ENCODE data around the gene COL5A1.
"Not testable (repeated sequence)": the region's sequence is repeated elsewhere in the genome, so short reads cannot be mapped to it uniquely, and the experiment has no call there.

The COL5A1 gene

DNA sequence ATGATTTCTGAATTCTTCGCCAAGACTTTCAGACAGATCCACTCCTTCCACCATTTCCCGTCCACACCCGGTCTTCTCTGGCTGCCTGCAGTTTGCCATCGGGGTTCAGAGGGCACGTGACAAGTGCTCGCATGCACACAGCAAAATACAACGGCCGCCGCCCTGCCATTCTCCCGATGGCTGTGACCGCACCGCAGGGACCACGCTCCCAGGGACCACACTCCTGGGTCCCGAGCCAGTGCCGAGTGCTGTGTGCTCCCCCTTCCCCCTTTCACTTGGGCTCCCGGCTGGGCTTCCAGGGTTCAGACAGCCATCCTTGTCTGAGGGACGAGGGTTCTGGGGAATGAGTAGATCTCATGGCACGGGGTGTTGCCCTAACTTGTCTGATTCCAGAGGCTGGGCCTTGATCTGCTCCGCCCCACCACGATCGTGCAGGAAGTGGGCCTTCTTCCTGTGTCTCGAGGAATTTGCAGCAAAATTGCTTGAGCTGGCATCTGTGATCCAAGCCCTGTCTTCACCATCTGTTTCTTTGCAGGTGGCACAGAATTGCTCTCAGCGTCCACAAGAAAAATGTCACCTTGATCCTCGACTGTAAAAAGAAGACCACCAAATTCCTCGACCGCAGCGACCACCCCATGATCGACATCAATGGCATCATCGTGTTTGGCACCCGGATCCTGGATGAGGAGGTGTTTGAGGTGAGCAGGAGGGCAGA lies 59.2 kb downstream of the COL5A1 start:
- DNase-seq (ENCODE audit: low read depth, low spot score): no peak
- WGBS (ENCODE audit: insufficient coverage, insufficient read length): no CpG with 5 or more reads among the region's 30 CpGs
- Histone ChIP-seq H3K4me3 (ENCODE audit: low read length) (no peak overlapping the region), H3K27ac (ENCODE audit: low read length) (no peak overlapping the region), H3K4me1 (ENCODE audit: control insufficient read depth, insufficient read depth, low read length) (peaks cover 5% of the 10 kb centered on the region; the same call in 1 of the 2 replicates), H3K9me3 (ENCODE audit: control insufficient read depth, insufficient read depth, low read length) (no peaks in the 10 kb centered on the region), H3K36me3 (ENCODE audit: control insufficient read depth, insufficient read depth, low read length) (0 out of 2 replicates have a peak, but pooled peaks cover 3% of the 10 kb centered on the region), H3K27me3 (ENCODE audit: control insufficient read depth, insufficient read depth, low read length) (no peaks in the 10 kb centered on the region)

GRCh38 chr9:134701581-134702259 lies 60.1 kb downstream of the COL5A1 start:
- Histone ChIP-seq H3K4me3 (ENCODE audit: low read length) (no peak overlapping the region), H3K27ac (ENCODE audit: low read length) (no peak overlapping the region), H3K9me3 (ENCODE audit: control insufficient read depth, insufficient read depth, low read length) (no peaks in the 10 kb centered on the region), H3K4me1 (ENCODE audit: control insufficient read depth, insufficient read depth, low read length) (peaks cover 5% of the 10 kb centered on the region; the same call in 1 of the 2 replicates), H3K36me3 (ENCODE audit: control insufficient read depth, insufficient read depth, low read length) (0 out of 2 replicates have a peak, but pooled peaks cover 3% of the 10 kb centered on the region), H3K27me3 (ENCODE audit: control insufficient read depth, insufficient read depth, low read length) (no peaks in the 10 kb centered on the region)
- no peak for DNase-seq (ENCODE audit: low read depth, low spot score)
- WGBS (ENCODE audit: insufficient coverage, insufficient read length): no CpG with 5 or more reads among the region's 22 CpGs

- Histone ChIP-seq H3K27ac (ENCODE audit: low read length) (no peak overlapping the region), H3K4me3 (ENCODE audit: low read length) (no peak overlapping the region), H3K36me3 (ENCODE audit: control insufficient read depth, insufficient read depth, low read length) (0 out of 2 replicates have a peak, but pooled peaks cover 3% of the 10 kb centered on the region), H3K27me3 (ENCODE audit: control insufficient read depth, insufficient read depth, low read length) (no peaks in the 10 kb centered on the region), H3K9me3 (ENCODE audit: control insufficient read depth, insufficient read depth, low read length) (no peaks in the 10 kb centered on the region), H3K4me1 (ENCODE audit: control insufficient read depth, insufficient read depth, low read length) (peaks cover 5% of the 10 kb centered on the region; the same call in 1 of the 2 replicates)
- DNase-seq (ENCODE audit: low read depth, low spot score): no peak
- no CpG with 5 or more reads among the region's 18 CpGs for WGBS (ENCODE audit: insufficient coverage, insufficient read length)
These were observed 60.7 kb downstream of the COL5A1 start for GRCh38 chr9:134702291-134702690.

- not testable (repeated sequence) for H3K36me3 ChIP-seq (ENCODE audit: control insufficient read depth, insufficient read depth, low read length); H3K4me1 ChIP-seq (ENCODE audit: control insufficient read depth, insufficient read depth, low read length)
- WGBS (ENCODE audit: insufficient coverage, insufficient read length): no CpG with 5 or more reads among the region's 13 CpGs
These were observed 62.1 kb downstream of the COL5A1 start for GRCh38 chr9:134703730-134704114.

DNA sequence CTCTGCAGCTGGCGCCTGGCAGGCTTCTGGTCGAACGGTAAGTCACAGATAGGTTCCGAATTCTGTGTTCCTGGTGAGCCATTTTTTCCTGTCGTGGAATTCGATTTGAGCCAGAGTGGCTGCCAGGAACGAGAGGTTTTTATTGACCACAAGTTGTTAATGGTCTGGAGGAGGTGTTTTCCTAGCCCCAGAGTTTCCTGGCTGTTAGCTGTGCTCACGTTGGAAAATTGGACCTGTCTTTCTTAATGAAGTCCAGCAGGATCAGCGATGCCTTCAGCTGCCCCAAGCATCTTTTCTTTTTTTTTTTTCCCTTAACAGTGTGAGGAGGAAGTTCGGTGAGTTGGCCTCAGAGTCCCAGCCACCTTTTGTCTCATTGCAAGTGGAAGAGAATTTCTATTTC lies 62.9 kb downstream of the COL5A1 start:
- no peaks in the 10 kb centered on the region for H3K4me1 ChIP-seq (ENCODE audit: control insufficient read depth, insufficient read depth, low read length)
- H3K36me3 ChIP-seq (ENCODE audit: control insufficient read depth, insufficient read depth, low read length): no peaks in the 10 kb centered on the region
- no peak overlapping the region for H3K27ac ChIP-seq (ENCODE audit: low read length)
- H3K27me3 ChIP-seq (ENCODE audit: control insufficient read depth, insufficient read depth, low read length): no peaks in the 10 kb centered on the region
- no peak for DNase-seq (ENCODE audit: low read depth, low spot score)
- H3K9me3 ChIP-seq (ENCODE audit: control insufficient read depth, insufficient read depth, low read length): no peaks in the 10 kb centered on the region
- no peak overlapping the region for H3K4me3 ChIP-seq (ENCODE audit: low read length)
- WGBS (ENCODE audit: insufficient coverage, insufficient read length): no CpG with 5 or more reads among the region's 10 CpGs

More at GRCh38 chr9:134703730-134704114, 62.1 kb downstream of the COL5A1 start:
- H3K27ac ChIP-seq (ENCODE audit: low read length); H3K4me3 ChIP-seq (ENCODE audit: low read length); DNase-seq (ENCODE audit: low read depth, low spot score); H3K9me3 ChIP-seq (ENCODE audit: control insufficient read depth, insufficient read depth, low read length); H3K27me3 ChIP-seq (ENCODE audit: control insufficient read depth, insufficient read depth, low read length): not testable (repeated sequence)

- H3K4me3 ChIP-seq (ENCODE audit: low read length): no peak overlapping the region
- no peaks in the 10 kb centered on the region for H3K9me3 ChIP-seq (ENCODE audit: control insufficient read depth, insufficient read depth, low read length)
- no CpG with 5 or more reads among the region's 9 CpGs for WGBS (ENCODE audit: insufficient coverage, insufficient read length)
- no peak overlapping the region for H3K27ac ChIP-seq (ENCODE audit: low read length)
- no peaks in the 10 kb centered on the region for H3K4me1 ChIP-seq (ENCODE audit: control insufficient read depth, insufficient read depth, low read length)
- no peaks in the 10 kb centered on the region for H3K36me3 ChIP-seq (ENCODE audit: control insufficient read depth, insufficient read depth, low read length)
- H3K27me3 ChIP-seq (ENCODE audit: control insufficient read depth, insufficient read depth, low read length): no peaks in the 10 kb centered on the region
- DNase-seq (ENCODE audit: low read depth, low spot score): no peak
These were observed 64.2 kb downstream of the COL5A1 start for GRCh38 chr9:134705786-134706185.

DNA sequence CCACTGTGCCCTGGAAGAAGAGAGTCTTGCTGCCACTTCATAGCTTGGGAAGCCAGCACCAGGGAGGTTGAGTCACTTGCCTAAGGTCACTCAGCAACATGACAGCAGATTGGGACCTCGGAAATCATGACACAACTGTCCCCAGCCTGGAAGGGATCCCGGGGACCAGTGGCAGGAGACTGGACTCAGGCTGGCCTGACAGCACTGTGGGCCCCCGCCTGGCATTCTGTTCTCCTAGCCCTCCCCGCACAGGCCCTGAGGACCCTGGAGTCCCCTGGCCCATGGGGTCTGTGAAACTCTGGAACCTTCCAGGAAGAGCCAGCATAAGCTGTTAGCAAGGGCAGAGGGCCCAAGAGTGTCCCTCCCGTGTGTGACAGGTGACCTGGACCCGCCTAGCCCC lies 64.9 kb downstream of the COL5A1 start:
- no peak for DNase-seq (ENCODE audit: low read depth, low spot score)
- no peaks in the 10 kb centered on the region for H3K4me1 ChIP-seq (ENCODE audit: control insufficient read depth, insufficient read depth, low read length)
- no peaks in the 10 kb centered on the region for H3K27me3 ChIP-seq (ENCODE audit: control insufficient read depth, insufficient read depth, low read length)
- no peak overlapping the region for H3K4me3 ChIP-seq (ENCODE audit: low read length)
- no CpG with 5 or more reads among the region's 6 CpGs for WGBS (ENCODE audit: insufficient coverage, insufficient read length)
- no peaks in the 10 kb centered on the region for H3K36me3 ChIP-seq (ENCODE audit: control insufficient read depth, insufficient read depth, low read length)
- no peak overlapping the region for H3K27ac ChIP-seq (ENCODE audit: low read length)
- no peaks in the 10 kb centered on the region for H3K9me3 ChIP-seq (ENCODE audit: control insufficient read depth, insufficient read depth, low read length)

- Histone ChIP-seq H3K4me3 (ENCODE audit: low read length) (no peak overlapping the region), H3K27me3 (ENCODE audit: control insufficient read depth, insufficient read depth, low read length) (no peaks in the 10 kb centered on the region), H3K9me3 (ENCODE audit: control insufficient read depth, insufficient read depth, low read length) (no peaks in the 10 kb centered on the region), H3K27ac (ENCODE audit: low read length) (no peak overlapping the region), H3K36me3 (ENCODE audit: control insufficient read depth, insufficient read depth, low read length) (no peaks in the 10 kb centered on the region), H3K4me1 (ENCODE audit: control insufficient read depth, insufficient read depth, low read length) (no peaks in the 10 kb centered on the region)
- WGBS (ENCODE audit: insufficient coverage, insufficient read length): no CpG with 5 or more reads among the region's 19 CpGs
- no peak for DNase-seq (ENCODE audit: low read depth, low spot score)
These were observed 65.6 kb downstream of the COL5A1 start for GRCh38 chr9:134707031-134707680.

- Histone ChIP-seq H3K4me3 (ENCODE audit: low read length) (no peak overlapping the region), H3K36me3 (ENCODE audit: control insufficient read depth, insufficient read depth, low read length) (no peaks in the 10 kb centered on the region), H3K9me3 (ENCODE audit: control insufficient read depth, insufficient read depth, low read length) (no peaks in the 10 kb centered on the region), H3K27ac (ENCODE audit: low read length) (no peak overlapping the region), H3K27me3 (ENCODE audit: control insufficient read depth, insufficient read depth, low read length) (no peaks in the 10 kb centered on the region), H3K4me1 (ENCODE audit: control insufficient read depth, insufficient read depth, low read length) (no peaks in the 10 kb centered on the region)
- WGBS (ENCODE audit: insufficient coverage, insufficient read length): no CpG with 5 or more reads among the region's 32 CpGs
- no peak for DNase-seq (ENCODE audit: low read depth, low spot score)
These were observed 66.4 kb downstream of the COL5A1 start for GRCh38 chr9:134707731-134708671.

DNA sequence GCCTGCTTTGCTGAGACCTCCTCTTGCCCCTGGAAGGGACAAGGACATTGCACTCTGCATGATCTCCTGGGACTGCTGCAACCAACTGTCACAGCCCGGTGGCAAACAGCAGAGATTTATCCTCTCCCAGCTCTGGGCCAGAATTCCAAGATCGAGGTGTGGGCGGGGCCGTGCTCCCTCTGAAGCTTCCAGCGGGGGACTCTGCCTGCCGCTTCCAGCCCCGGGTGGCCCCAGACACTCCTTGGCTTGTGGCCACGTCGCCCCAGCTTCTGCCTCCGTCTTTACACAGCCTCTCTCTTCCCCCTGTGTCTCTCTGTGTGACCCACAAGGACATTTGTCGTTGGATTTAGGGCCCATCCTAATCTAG lies 67.1 kb downstream of the COL5A1 start:
- Histone ChIP-seq H3K27me3 (ENCODE audit: control insufficient read depth, insufficient read depth, low read length) (no peaks in the 10 kb centered on the region), H3K4me1 (ENCODE audit: control insufficient read depth, insufficient read depth, low read length) (no peaks in the 10 kb centered on the region), H3K9me3 (ENCODE audit: control insufficient read depth, insufficient read depth, low read length) (no peaks in the 10 kb centered on the region), H3K36me3 (ENCODE audit: control insufficient read depth, insufficient read depth, low read length) (no peaks in the 10 kb centered on the region), H3K27ac (ENCODE audit: low read length) (no peak overlapping the region), H3K4me3 (ENCODE audit: low read length) (no peak overlapping the region)
- DNase-seq (ENCODE audit: low read depth, low spot score): no peak
- no CpG with 5 or more reads among the region's 11 CpGs for WGBS (ENCODE audit: insufficient coverage, insufficient read length)

Measured in iPS DF 6.9 (cell line).